ENCODE results near the gene FHAD1.

FHAD1 gene

GRCh38 chr1:15316510-15316909 is 69.5 kb downstream of the FHAD1 start:
- Histone ChIP-seq H3K4me1 (ENCODE audit: control insufficient read depth, insufficient read depth, low read length) (no peaks in the 10 kb centered on the region), H3K4me3 (ENCODE audit: low read depth, low read length) (no peak overlapping the region), H3K36me3 (ENCODE audit: control insufficient read depth, insufficient read depth, low read length) (peaks cover 2% of the 10 kb centered on the region), H3K27me3 (ENCODE audit: control insufficient read depth, insufficient read depth, low read length) (no peaks in the 10 kb centered on the region), H3K9ac (ENCODE audit: low read depth, low read length) (no peak overlapping the region), H3K9me3 (ENCODE audit: control insufficient read depth, insufficient read depth, low read length) (no peaks in the 10 kb centered on the region)

GRCh38 chr1:15320267-15320666 is 73.2 kb downstream of the FHAD1 start:
- no peaks in the 10 kb centered on the region for H3K4me1 ChIP-seq (ENCODE audit: control insufficient read depth, insufficient read depth, low read length)
- H3K9me3 ChIP-seq (ENCODE audit: control insufficient read depth, insufficient read depth, low read length): no peaks in the 10 kb centered on the region
- H3K9ac ChIP-seq (ENCODE audit: low read depth, low read length): no peak overlapping the region
- no peaks in the 10 kb centered on the region for H3K27me3 ChIP-seq (ENCODE audit: control insufficient read depth, insufficient read depth, low read length)
- no peak overlapping the region for H3K4me3 ChIP-seq (ENCODE audit: low read depth, low read length)
- H3K36me3 ChIP-seq (ENCODE audit: control insufficient read depth, insufficient read depth, low read length): no peaks in the 10 kb centered on the region

DNA sequence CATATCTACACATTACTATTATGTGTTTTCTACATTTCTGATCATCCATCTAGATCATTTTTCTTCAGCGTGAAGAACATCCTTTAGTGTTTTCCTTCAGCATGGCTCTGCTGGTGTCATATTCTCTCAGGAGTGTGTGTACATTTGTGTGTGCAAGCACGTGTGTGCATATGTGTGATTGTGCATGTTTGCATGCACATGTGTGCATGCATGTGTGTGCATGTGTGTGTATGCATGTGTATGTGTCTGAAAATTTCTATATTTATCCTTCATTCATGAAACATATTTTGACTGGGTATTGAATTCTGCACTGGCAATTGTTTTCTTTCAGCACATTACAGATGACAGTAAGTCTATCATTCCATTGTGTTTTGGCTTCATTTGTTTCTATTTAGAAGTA is 74.6 kb downstream of the FHAD1 start:
- Histone ChIP-seq H3K9me3 (ENCODE audit: control insufficient read depth, insufficient read depth, low read length) (no peaks in the 10 kb centered on the region), H3K36me3 (ENCODE audit: control insufficient read depth, insufficient read depth, low read length) (no peaks in the 10 kb centered on the region), H3K4me3 (ENCODE audit: low read depth, low read length) (no peak overlapping the region), H3K9ac (ENCODE audit: low read depth, low read length) (no peak overlapping the region), H3K27me3 (ENCODE audit: control insufficient read depth, insufficient read depth, low read length) (no peaks in the 10 kb centered on the region), H3K4me1 (ENCODE audit: control insufficient read depth, insufficient read depth, low read length) (no peaks in the 10 kb centered on the region)

DNA sequence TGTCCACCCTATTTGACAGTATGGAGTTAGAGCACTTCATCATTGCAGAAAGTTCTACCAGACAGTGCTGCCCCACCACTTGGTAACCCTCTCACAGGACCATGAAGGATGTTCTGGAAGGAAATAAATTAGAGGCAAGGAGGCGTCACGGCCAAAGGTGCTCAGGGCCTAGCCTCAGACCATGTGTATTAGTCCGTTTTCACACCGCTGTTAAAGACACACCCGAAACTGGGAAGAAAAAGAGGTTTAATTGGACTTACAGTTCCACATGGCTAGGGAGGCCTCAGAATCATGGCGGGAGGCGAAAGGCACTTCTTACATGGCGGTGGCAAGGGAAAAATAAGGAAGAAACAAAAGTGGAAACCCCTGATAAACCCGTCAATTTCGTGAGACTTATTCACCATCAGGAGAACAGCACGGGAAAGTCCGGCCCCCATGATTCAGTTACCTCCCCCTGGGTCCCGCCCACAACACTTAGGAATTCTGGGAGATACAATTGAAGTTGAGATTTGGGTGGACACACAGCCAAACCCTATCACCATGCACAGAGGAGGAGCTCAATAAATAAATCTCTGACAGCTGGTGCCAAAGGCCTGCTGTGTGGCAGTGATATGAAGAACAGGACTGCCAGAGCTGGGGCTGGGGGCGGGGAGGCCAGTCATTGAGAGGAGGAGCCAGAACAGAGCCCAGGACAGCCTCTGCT is 75.8 kb downstream of the FHAD1 start:
- Histone ChIP-seq H3K4me1 (ENCODE audit: control insufficient read depth, insufficient read depth, low read length) (no peaks in the 10 kb centered on the region), H3K9ac (ENCODE audit: low read depth, low read length) (no peak overlapping the region), H3K9me3 (ENCODE audit: control insufficient read depth, insufficient read depth, low read length) (no peaks in the 10 kb centered on the region), H3K27me3 (ENCODE audit: control insufficient read depth, insufficient read depth, low read length) (no peaks in the 10 kb centered on the region), H3K36me3 (ENCODE audit: control insufficient read depth, insufficient read depth, low read length) (no peaks in the 10 kb centered on the region), H3K4me3 (ENCODE audit: low read depth, low read length) (no peak overlapping the region)

GRCh38 chr1:15323351-15323988 is 76.4 kb downstream of the FHAD1 start:
- H3K27me3 ChIP-seq (ENCODE audit: control insufficient read depth, insufficient read depth, low read length): no peaks in the 10 kb centered on the region
- H3K9ac ChIP-seq (ENCODE audit: low read depth, low read length): no peak overlapping the region
- H3K9me3 ChIP-seq (ENCODE audit: control insufficient read depth, insufficient read depth, low read length): no peaks in the 10 kb centered on the region
- no peak overlapping the region for H3K4me3 ChIP-seq (ENCODE audit: low read depth, low read length)
- H3K36me3 ChIP-seq (ENCODE audit: control insufficient read depth, insufficient read depth, low read length): no peaks in the 10 kb centered on the region
- H3K4me1 ChIP-seq (ENCODE audit: control insufficient read depth, insufficient read depth, low read length): no peaks in the 10 kb centered on the region

DNA sequence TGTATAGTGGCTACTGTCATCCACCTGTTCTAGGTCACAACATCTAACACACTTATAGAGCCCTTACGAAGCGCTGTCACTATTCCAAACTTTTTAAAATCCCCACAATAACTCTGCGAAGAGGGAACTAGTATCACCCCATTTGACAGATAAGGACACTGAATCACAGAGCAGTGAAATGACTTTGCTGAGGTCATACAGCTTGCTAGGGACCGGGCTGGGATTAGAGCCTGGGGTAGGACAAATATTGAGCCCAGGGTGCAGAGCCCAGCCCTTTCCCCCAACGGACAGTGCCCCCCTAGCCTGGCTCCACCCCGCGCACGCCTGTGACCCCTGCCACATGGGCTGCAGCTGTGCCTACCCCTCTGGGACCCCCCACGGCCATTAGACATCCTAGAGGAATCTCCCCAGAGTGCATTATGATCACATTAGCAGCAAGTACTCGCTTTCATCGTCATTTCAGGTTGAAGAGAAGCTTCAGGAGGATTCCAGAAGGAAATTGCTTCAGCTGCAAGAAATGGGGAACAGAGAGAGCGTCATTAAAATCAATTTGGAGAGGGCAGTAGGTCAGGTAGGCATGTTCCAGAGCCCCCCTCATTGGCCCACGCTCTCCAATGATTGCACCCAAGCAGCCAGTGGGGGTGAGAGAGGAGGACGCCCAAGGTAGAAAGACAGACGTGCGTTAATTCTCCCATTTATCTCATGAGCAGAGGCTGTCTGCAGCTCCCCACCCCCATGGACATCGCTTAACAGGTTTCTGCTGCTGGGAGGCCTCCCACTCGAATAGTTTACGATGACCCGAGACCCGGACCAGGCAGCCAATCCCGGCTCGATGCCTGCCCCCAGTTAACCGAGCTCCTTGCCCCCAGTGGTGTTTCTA is 77.2 kb downstream of the FHAD1 start:
- no peaks in the 10 kb centered on the region for H3K9me3 ChIP-seq (ENCODE audit: control insufficient read depth, insufficient read depth, low read length)
- no peak overlapping the region for H3K4me3 ChIP-seq (ENCODE audit: low read depth, low read length)
- no peak overlapping the region for H3K9ac ChIP-seq (ENCODE audit: low read depth, low read length)
- no peaks in the 10 kb centered on the region for H3K36me3 ChIP-seq (ENCODE audit: control insufficient read depth, insufficient read depth, low read length)
- H3K4me1 ChIP-seq (ENCODE audit: control insufficient read depth, insufficient read depth, low read length): no peaks in the 10 kb centered on the region
- no peaks in the 10 kb centered on the region for H3K27me3 ChIP-seq (ENCODE audit: control insufficient read depth, insufficient read depth, low read length)

DNA sequence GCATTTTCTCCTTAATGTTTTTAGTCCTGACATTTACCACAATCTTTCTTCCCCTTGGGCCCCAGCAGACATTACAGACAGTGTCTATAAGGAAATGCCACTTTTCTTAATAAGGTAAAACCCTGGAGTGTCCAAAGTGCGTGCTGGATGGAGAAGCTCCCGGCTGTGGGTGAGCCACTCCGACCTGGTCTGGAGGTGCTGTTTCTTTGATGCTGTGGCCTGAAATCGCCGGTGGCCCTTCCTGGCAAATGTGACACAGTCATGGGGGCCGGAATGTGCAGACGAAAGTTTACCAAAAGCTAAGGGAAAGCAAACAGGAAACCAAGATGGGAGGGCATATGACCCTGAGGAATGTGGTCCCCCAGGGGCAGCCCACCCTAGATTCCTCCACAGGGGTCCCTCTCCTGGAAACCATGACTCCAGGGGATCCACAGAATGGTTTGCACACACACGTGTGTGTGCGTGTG is 77.9 kb downstream of the FHAD1 start:
- no peaks in the 10 kb centered on the region for H3K9me3 ChIP-seq (ENCODE audit: control insufficient read depth, insufficient read depth, low read length)

GRCh38 chr1:15325375-15326085 is 78.5 kb downstream of the FHAD1 start:
- Histone ChIP-seq H3K9ac (ENCODE audit: low read depth, low read length) (no peak overlapping the region), H3K27me3 (ENCODE audit: control insufficient read depth, insufficient read depth, low read length) (no peaks in the 10 kb centered on the region), H3K4me1 (ENCODE audit: control insufficient read depth, insufficient read depth, low read length) (no peaks in the 10 kb centered on the region), H3K36me3 (ENCODE audit: control insufficient read depth, insufficient read depth, low read length) (no peaks in the 10 kb centered on the region), H3K9me3 (ENCODE audit: control insufficient read depth, insufficient read depth, low read length) (no peaks in the 10 kb centered on the region), H3K4me3 (ENCODE audit: low read depth, low read length) (no peak overlapping the region)

More for the DNA sequence above, 77.9 kb downstream of the FHAD1 start:
- H3K4me1 ChIP-seq (ENCODE audit: control insufficient read depth, insufficient read depth, low read length): no peaks in the 10 kb centered on the region
- no peaks in the 10 kb centered on the region for H3K36me3 ChIP-seq (ENCODE audit: control insufficient read depth, insufficient read depth, low read length)
- H3K4me3 ChIP-seq (ENCODE audit: low read depth, low read length): no peak overlapping the region
- no peaks in the 10 kb centered on the region for H3K27me3 ChIP-seq (ENCODE audit: control insufficient read depth, insufficient read depth, low read length)
- H3K9ac ChIP-seq (ENCODE audit: low read depth, low read length): no peak overlapping the region

- H3K4me1 ChIP-seq (ENCODE audit: control insufficient read depth, insufficient read depth, low read length): no peaks in the 10 kb centered on the region
- no peak overlapping the region for H3K9ac ChIP-seq (ENCODE audit: low read depth, low read length)
- no peaks in the 10 kb centered on the region for H3K36me3 ChIP-seq (ENCODE audit: control insufficient read depth, insufficient read depth, low read length)
- H3K9me3 ChIP-seq (ENCODE audit: control insufficient read depth, insufficient read depth, low read length): no peaks in the 10 kb centered on the region
- no peak overlapping the region for H3K4me3 ChIP-seq (ENCODE audit: low read depth, low read length)
- H3K27me3 ChIP-seq (ENCODE audit: control insufficient read depth, insufficient read depth, low read length): no peaks in the 10 kb centered on the region
These were observed 79.9 kb downstream of the FHAD1 start for GRCh38 chr1:15326691-15327588.

DNA sequence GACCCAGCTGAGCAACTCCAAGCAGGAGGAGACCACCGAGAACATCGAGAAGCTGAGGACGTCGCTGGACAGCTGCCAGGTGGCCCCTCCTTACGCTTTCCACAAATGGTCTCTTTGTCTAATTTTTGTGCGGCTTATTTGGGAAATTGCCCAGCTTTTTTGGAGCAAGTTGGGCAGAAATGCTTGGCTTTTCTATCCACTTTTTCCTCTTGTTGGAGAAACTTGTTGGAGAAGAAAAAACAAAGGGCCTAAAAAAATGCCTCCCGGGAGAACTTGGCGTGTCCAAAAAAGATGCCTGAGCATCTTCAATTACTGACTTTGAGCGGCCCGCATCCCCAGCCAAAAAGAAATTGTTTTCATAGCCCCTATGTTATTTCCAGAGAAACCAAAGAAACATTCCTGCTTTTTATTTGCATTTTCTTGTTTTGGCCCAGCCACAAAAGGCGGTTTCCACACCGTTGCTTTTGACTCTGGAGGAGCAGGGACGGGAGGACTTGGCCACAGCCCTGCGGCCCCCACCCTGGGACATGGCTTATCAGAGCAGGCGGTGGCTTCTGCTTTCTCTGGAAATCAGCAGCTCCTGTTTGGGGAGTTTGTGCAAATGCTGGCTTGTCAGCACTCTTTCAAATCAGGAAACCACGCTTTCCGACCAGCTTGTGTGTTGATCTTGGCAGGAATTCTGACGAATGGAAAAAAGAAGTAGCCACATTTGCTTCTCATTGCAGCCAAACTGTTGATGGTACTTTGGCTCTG is 81.5 kb downstream of the FHAD1 start:
- H3K4me3 ChIP-seq (ENCODE audit: low read depth, low read length): no peak overlapping the region
- H3K9me3 ChIP-seq (ENCODE audit: control insufficient read depth, insufficient read depth, low read length): no peaks in the 10 kb centered on the region
- H3K27me3 ChIP-seq (ENCODE audit: control insufficient read depth, insufficient read depth, low read length): no peaks in the 10 kb centered on the region
- no peaks in the 10 kb centered on the region for H3K36me3 ChIP-seq (ENCODE audit: control insufficient read depth, insufficient read depth, low read length)
- H3K9ac ChIP-seq (ENCODE audit: low read depth, low read length): no peak overlapping the region
- no peaks in the 10 kb centered on the region for H3K4me1 ChIP-seq (ENCODE audit: control insufficient read depth, insufficient read depth, low read length)
